Adrenal gland (tissue), 12 donors: Measurements from ENCODE around the gene BGLAP. TPM values are rescaled to one million over a fixed set of nuclear protein-coding genes. Genes with fewer than 3 reads are reported as not detected.
A peak's percentile ranks its signal among the peaks of the same experiment; 100 is the strongest.

Experiments
- DNase-seq, 7 donors: peaks; one replicate each; pipeline ENCODE4 v3.0.0-alpha.2; 2019 to 2020
- H3K27ac ChIP-seq, 5 donors: fragments of 200-600 bp; sonication (generic) in 4 of 5; 1 replicate in 3 of 5; 2 replicates in 2 of 5; pipeline versions ENCODE4 v1.5.1 to v1.8.0; 2016 to 2020; ENCODE audit warnings: mild to moderate bottlenecking in 1 of 5
- H3K27me3 ChIP-seq: fragments of 200-600 bp; 2 replicates; pipeline ENCODE4 v1.8.0; 2021
- H3K36me3 ChIP-seq, 2 donors: fragments of 200-600 bp; replicated peaks in 1 of 2; 1 replicate in 1 of 2; 2 replicates in 1 of 2; pipeline versions ENCODE4 v1.5.1 to v1.8.0; 2018 to 2022
- H3K4me1 ChIP-seq, 2 donors: fragments of 200-600 bp; replicated peaks in 1 of 2; 1 replicate in 1 of 2; 2 replicates in 1 of 2; pipeline versions ENCODE4 v1.5.1 to v1.8.0; 2018 to 2021
- H3K4me3 ChIP-seq, 4 donors: fragments of 200-600 bp; sonication (generic) in 3 of 4; one replicate each; pipeline ENCODE4 v1.5.1; 2016 to 2018
- H3K9me3 ChIP-seq, 3 donors: fragments of 200-600 bp; sonication (generic) in 1 of 3; replicated peaks in 1 of 3; 1 replicate in 2 of 3; 2 replicates in 1 of 3; pipeline versions ENCODE4 v1.5.1 to v1.8.0; 2016 to 2021
- POLR2A ChIP-seq, 2 donors: fragments of 450-650 bp; IDR thresholded peaks; one replicate each; pipeline ENCODE4 v1.6.1; 2017; ENCODE audit warnings: antibody characterized with exemption in 2 of 2, mild to moderate bottlenecking in 2 of 2, moderate library complexity in 1 of 2
- WGBS, 4 donors: extraction: QIAGEN DNeasy Blood & Tissue Kit in 2 of 4; methylation state at CpG; one replicate each; pipeline versions ENCODE4 v1.1.5 to v1.1.7; 2013 to 2017; 5-methylcytosine and 5-hydroxymethylcytosine counted together
- intact Hi-C, 2 donors: fragments of 100-400 bp; cut with DNase I; formaldehyde crosslinking; loops; one replicate each; pipeline versions ENCODE4 v1.14.1 to v1.15.0; 2022 to 2023
- polyA plus RNA-seq, 3 donors: library from polyadenylated mRNA; stranded (reverse); fragments of 200-250 nt in 2 of 3; fragments of 350-450 nt in 1 of 3; fragmentation: Illumina TruSeq in 1 of 3; extraction: RNeasy Lipid Tissue Mini Kit (QIAGEN cat#74804) in 1 of 3; gene quantifications; one replicate each; pipeline ENCODE4 v1.2.3, GENCODE V29; 2013 to 2014
- total RNA-seq, 9 donors: library from RNA; depleted of rRNA in 4 of 9; stranded (reverse); fragments of >200 nt in 4 of 9; fragments of 120-200 nt in 1 of 9; fragmentation: NEBNext Ultra II Directional in 1 of 9; extraction: Animal tissue kit (Norgen Biotek cat#: 25700) in 1 of 9; gene quantifications; one replicate each; pipeline versions ENCODE4 v1.1.0 to v1.2.4, GENCODE V29; 2013 to 2023
- TF ChIP-seq, protein P1 (sequence below), 6 experiments: fragments of 450-650 bp in 4 of 6; fragments of 200-600 bp in 2 of 6; sonication (generic) in 1 of 6; IDR thresholded peaks; 1 replicate in 5 of 6; 2 replicates in 1 of 6; pipeline versions ENCODE4 v1.5.1 to v1.8.0; 2016 to 2021; ENCODE audit warnings: antibody characterized with exemption in 6 of 6, mild to moderate bottlenecking in 2 of 6, moderate library complexity in 1 of 6
- donor health status: healthy with polysubstance abuse.
- donor health status: Bipolar disorder and iron deficiency.
- donor health status: DM: yes; HTN: yes; CAD: no.
- donor health status: DM: no; HTN: no; CAD: no.
- donor health status: DM: no; HTN: no; CAD: no.
- donor health status: DM: yes; HTN: yes; CAD: no.

BGLAP gene
- total and polyA plus RNA-seq, 12 donors: 0.39 to 8.2 (median 1.2) TPM; not detected in 3

DNA sequence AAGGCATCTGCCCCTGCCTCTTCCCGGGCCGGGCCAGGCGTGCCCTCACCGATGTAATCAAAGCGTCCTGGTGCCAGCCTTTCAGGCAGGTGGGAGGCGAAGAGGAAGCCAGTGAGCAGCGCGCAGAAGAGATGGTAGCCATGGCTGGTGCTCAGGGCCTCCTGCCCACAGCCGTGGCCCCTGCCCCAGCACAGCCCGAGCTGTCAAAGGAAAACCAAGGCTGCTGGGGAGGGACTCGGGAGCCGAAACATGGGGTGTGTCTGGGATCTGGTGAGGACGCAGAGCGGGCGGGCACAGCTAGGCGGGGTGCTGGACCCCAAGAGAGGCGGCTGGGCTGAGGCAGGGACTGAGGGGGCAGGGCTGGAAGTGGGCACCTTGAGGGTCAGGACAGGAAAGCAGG lies 2.7 kb downstream of the BGLAP start:
- no peak overlapping the region for H3K27ac ChIP-seq
- WGBS, 4 donors: 80 to 90% (median 86%) methylated on average over 16 to 17 of the region's 17 CpGs
- no peak for TF ChIP-seq POLR2A (IDR thresholded peaks at IDR 0.05)
- TF ChIP-seq, protein P1, sequence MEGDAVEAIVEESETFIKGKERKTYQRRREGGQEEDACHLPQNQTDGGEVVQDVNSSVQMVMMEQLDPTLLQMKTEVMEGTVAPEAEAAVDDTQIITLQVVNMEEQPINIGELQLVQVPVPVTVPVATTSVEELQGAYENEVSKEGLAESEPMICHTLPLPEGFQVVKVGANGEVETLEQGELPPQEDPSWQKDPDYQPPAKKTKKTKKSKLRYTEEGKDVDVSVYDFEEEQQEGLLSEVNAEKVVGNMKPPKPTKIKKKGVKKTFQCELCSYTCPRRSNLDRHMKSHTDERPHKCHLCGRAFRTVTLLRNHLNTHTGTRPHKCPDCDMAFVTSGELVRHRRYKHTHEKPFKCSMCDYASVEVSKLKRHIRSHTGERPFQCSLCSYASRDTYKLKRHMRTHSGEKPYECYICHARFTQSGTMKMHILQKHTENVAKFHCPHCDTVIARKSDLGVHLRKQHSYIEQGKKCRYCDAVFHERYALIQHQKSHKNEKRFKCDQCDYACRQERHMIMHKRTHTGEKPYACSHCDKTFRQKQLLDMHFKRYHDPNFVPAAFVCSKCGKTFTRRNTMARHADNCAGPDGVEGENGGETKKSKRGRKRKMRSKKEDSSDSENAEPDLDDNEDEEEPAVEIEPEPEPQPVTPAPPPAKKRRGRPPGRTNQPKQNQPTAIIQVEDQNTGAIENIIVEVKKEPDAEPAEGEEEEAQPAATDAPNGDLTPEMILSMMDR (IDR thresholded peaks at IDR 0.05): no peak
- peaks cover 0 to 12% of the 10 kb centered on the region in 2 donors for H3K36me3 ChIP-seq
- peaks cover 0 to 12% of the 10 kb centered on the region in 2 donors for H3K4me1 ChIP-seq
- intact Hi-C loops: no loop called here
- H3K9me3 ChIP-seq: no peaks in the 10 kb centered on the region
- H3K4me3 ChIP-seq: no peak overlapping the region
- H3K27me3 ChIP-seq: no peaks in the 10 kb centered on the region
- no peak for DNase-seq

DNA sequence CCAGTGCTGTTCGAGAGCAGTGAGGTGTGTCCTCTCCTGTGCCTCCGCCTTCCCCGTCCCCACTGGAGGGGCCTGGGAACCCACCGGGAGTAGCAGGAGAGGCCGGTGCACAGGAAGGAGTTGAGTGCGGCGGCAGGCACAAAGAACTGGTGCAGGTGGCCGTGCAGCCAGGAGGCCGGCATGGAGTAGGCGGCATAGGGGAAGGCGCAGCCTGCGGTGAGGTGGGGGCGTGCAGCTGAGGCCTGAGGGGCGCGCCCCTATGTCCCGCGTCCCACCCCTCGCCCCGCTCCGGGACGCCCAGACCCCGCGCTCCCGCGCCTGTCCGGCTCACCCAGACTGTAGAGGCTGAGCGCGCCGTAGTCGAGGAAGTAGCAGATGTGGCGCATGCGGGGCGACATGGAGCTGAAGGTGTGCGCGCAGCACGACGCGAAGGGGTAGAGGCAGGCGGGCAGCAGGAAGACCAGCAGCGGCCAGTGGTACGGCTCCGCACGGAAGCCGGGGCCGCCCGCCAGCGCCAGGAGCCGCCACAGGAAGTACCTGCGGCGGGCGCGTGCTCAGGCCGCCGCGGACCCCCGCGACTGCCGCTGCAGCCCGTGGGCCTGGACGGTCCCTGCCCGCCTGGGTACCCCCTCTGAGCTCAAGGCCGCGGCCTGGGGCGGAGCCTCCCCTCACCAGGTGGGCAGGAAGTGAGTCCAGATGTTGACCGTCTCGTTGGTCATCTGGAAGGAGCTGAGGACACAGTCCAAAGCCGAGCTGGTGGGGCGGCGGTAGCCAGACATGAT lies 3.7 kb downstream of the BGLAP start:
- Histone ChIP-seq H3K4me1 (peaks cover 0 to 12% of the 10 kb centered on the region in 2 donors), H3K27me3 (no peaks in the 10 kb centered on the region), H3K27ac (no peak overlapping the region), H3K9me3 (no peaks in the 10 kb centered on the region), H3K36me3 (peaks cover 0 to 14% of the 10 kb centered on the region in 2 donors), H3K4me3 (peak overlapping the region in 1 of 4 donors; percentile 34)
- TF ChIP-seq, protein P1 (IDR thresholded peaks at IDR 0.05): no peak
- no peak for TF ChIP-seq POLR2A (IDR thresholded peaks at IDR 0.05)
- 4 to 10% (median 5%) methylated on average over 2 to 69 of the region's 69 CpGs for whole genome bisulfite sequencing, 4 donors
- peak in 2 of 7 donors; percentile 32 to 33 for DNase-seq
- intact Hi-C loops: no loop called here

DNA sequence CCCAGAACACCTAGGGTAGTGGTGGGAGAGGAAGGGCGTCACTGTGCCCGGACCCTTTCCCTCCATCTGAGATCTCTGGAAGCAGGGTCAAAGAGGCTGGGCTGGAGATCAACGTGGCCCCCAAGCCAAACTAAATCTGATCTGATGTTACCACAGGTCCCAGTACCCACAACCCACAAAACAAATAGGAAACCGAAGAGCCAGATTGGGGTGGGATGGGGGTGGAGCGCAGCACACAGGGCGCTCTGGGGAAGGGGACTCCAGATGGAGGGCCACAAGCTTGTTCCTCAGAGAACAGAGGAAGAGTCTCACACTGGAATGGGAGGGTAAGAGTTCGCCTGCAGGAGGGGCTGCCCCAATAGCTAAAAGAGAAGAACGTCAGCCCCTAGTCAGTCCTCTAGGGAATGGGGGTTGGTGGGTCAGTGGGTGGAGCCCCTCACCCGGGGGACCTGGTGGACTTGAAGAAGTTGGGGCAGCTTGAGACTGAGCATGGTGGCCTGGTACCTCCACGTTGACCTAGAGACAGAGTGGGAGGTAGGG lies 4.3 kb downstream of the BGLAP start:
- Histone ChIP-seq H3K27me3 (no peaks in the 10 kb centered on the region), H3K9me3 (no peaks in the 10 kb centered on the region), H3K4me1 (peaks cover 0 to 12% of the 10 kb centered on the region in 2 donors), H3K4me3 (no peak overlapping the region), H3K36me3 (peaks cover 0 to 21% of the 10 kb centered on the region in 2 donors), H3K27ac (peak overlapping the region in 1 of 5 donors; percentile 49)
- TF ChIP-seq POLR2A (IDR thresholded peaks at IDR 0.05): no peak
- TF ChIP-seq, protein P1 (IDR thresholded peaks at IDR 0.05): no peak
- no peak for DNase-seq
- intact Hi-C loops: no loop called here
- 51 to 58% (median 51%) methylated on average over 10 of the region's 10 CpGs for WGBS, 4 donors

DNA sequence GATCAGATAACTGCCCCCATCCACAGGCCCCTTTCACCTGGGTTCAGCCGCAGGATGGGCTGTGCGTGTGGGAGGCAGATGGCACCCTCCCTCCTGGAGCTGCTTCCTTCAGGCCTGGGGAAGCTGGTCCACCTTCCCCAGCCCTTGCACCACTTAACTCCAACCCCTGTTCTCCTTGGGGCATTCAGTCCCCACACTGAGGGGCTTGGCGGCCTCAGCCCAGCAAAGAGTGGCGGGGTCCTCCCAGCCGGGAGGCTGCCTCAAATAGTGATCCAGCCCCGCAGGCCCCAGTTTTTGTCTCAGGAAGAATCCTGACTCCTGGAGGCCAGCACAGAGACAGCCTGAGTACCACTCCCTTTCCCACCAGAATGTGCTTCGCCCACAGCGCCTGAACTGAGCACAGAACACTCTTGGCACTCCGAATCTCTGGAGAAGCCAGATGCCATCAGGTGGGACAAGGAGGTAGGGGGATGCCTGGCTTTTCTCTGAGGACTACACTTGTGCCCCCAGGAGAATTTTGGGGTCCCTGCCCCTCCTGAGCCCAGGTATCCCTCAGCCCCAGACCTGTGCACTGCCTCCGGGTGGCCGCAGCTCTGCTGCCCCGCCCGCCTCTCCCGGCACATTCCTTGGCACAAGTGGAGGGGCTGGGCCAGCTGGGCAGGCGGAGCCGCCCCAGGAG lies 4.9 kb downstream of the BGLAP start:
- TF ChIP-seq, protein P1 (IDR thresholded peaks at IDR 0.05): no peak
- TF ChIP-seq POLR2A (IDR thresholded peaks at IDR 0.05): no peak
- Histone ChIP-seq H3K4me1 (peaks cover 0 to 12% of the 10 kb centered on the region in 2 donors), H3K27ac (peak overlapping the region in 1 of 5 donors; percentile 49), H3K4me3 (no peak overlapping the region), H3K36me3 (peaks cover 0 to 27% of the 10 kb centered on the region in 2 donors), H3K27me3 (no peaks in the 10 kb centered on the region), H3K9me3 (no peaks in the 10 kb centered on the region)
- intact Hi-C loops: no loop called here
- 41 to 61% (median 52%) methylated on average over 2 to 16 of the region's 16 CpGs for WGBS, 4 donors
- DNase-seq: peak in 1 of 7 donors; percentile 29
